Measurements from ENCODE around the gene MYEOV. TPM values are rescaled to one million over a fixed set of nuclear protein-coding genes. Genes with fewer than 3 reads are reported as not detected.

MYEOV gene
- polyA plus RNA-seq, 1 donor (not counting 4 experiments of a cell fraction or from before 2014, with no cell fraction given): 1.4 TPM

DNA sequence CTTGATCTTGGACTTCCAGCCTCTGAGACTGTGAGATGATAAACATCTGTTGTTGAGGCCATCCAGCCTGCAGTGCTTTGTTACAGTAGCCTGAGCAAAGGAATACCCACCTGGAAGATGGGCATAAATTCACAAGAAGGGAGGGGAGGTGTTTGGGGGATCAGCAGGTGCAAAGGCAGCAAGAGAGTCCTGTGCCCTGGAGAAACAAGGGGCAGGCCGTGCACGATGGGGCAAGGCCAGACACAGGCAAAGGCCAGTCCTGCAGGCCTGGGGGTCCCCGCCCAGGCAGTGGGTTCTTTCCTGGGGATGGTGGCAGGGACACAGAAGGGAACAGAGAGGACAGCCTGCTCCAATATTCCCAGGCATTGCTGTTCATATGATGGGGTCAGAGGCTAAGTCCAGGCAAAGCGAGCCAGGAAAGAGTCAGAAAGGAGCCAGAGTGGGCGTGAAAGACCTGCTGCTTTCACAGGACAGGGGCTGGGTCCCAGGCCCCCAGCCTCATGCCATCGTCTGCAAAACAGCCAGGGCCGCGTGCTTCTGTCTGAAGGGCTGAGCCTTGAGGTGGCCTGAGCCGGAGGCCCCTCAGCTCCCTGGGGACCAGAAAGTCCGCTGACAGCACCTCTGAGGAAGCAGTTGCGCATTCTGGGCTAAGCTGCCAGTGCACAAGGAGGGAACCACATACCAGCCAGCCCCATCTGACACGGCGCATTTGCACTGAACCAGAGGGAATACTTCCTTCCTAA, 48.8 kb downstream of the MYEOV start:
- Histone ChIP-seq H3K9me3 (ENCODE audit: control insufficient read depth, low read depth, low read length) (no peaks in the 10 kb centered on the region), H3K4me2 (ENCODE audit: control insufficient read depth, extremely low read depth, insufficient read depth, low read depth, low read length) (no peak overlapping the region), H3K9ac (ENCODE audit: control insufficient read depth, extremely low read depth, insufficient read depth, low read length) (no peak overlapping the region), H3K4me1 (ENCODE audit: control insufficient read depth, extremely low read depth, insufficient read depth, low read length) (peaks cover 3% of the 10 kb centered on the region), H3K4me3 (ENCODE audit: control insufficient read depth in 2 of 3, extremely low read depth in 1 of 3, insufficient read depth in 2 of 3, low read depth in 1 of 3, low read length in 3 of 3) (no peak overlapping the region), H2AFZ (ENCODE audit: control insufficient read depth, low read length) (no peak overlapping the region), H3K27ac (ENCODE audit: control insufficient read depth, insufficient read depth, low read length) (no peak overlapping the region), H3K79me2 (ENCODE audit: control insufficient read depth, insufficient read depth, low read length) (no peaks in the 10 kb centered on the region), H3K27me3 (ENCODE audit: control insufficient read depth, extremely low read depth, insufficient read depth, low read length) (no peaks in the 10 kb centered on the region), H3K9me1 (ENCODE audit: control insufficient read depth, extremely low read depth, insufficient read depth, low read length) (no peaks in the 10 kb centered on the region), H3K36me3 (ENCODE audit: control insufficient read depth in 2 of 2, extremely low read depth in 1 of 2, insufficient read depth in 2 of 2, low read length in 2 of 2) (no peaks in the 10 kb centered on the region), H4K20me1 (ENCODE audit: control insufficient read depth, extremely low read depth, insufficient read depth, low read length) (no peaks in the 10 kb centered on the region)
- no peak for DNase-seq (ENCODE audit: low read depth, low spot score)
- no peak for TF ChIP-seq EZH2 (IDR thresholded peaks at IDR 0.05; ENCODE audit: low read length)
- TF ChIP-seq, protein P1, sequence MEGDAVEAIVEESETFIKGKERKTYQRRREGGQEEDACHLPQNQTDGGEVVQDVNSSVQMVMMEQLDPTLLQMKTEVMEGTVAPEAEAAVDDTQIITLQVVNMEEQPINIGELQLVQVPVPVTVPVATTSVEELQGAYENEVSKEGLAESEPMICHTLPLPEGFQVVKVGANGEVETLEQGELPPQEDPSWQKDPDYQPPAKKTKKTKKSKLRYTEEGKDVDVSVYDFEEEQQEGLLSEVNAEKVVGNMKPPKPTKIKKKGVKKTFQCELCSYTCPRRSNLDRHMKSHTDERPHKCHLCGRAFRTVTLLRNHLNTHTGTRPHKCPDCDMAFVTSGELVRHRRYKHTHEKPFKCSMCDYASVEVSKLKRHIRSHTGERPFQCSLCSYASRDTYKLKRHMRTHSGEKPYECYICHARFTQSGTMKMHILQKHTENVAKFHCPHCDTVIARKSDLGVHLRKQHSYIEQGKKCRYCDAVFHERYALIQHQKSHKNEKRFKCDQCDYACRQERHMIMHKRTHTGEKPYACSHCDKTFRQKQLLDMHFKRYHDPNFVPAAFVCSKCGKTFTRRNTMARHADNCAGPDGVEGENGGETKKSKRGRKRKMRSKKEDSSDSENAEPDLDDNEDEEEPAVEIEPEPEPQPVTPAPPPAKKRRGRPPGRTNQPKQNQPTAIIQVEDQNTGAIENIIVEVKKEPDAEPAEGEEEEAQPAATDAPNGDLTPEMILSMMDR (optimal IDR thresholded peaks at IDR 0.05 in 1 of 3, IDR thresholded peaks at IDR 0.05 in 1 of 3, conservative IDR thresholded peaks at IDR 0.05 in 1 of 3; ENCODE audit: extremely low read depth in 1 of 3, insufficient read depth in 2 of 3, low read length in 3 of 3): no peak
- dilution Hi-C loops (cut with MboI; ENCODE audit: extremely low pct_ligation_motif_present, low sequenced_read_pairs): no loop called here
- no peak for FAIRE-seq

DNA sequence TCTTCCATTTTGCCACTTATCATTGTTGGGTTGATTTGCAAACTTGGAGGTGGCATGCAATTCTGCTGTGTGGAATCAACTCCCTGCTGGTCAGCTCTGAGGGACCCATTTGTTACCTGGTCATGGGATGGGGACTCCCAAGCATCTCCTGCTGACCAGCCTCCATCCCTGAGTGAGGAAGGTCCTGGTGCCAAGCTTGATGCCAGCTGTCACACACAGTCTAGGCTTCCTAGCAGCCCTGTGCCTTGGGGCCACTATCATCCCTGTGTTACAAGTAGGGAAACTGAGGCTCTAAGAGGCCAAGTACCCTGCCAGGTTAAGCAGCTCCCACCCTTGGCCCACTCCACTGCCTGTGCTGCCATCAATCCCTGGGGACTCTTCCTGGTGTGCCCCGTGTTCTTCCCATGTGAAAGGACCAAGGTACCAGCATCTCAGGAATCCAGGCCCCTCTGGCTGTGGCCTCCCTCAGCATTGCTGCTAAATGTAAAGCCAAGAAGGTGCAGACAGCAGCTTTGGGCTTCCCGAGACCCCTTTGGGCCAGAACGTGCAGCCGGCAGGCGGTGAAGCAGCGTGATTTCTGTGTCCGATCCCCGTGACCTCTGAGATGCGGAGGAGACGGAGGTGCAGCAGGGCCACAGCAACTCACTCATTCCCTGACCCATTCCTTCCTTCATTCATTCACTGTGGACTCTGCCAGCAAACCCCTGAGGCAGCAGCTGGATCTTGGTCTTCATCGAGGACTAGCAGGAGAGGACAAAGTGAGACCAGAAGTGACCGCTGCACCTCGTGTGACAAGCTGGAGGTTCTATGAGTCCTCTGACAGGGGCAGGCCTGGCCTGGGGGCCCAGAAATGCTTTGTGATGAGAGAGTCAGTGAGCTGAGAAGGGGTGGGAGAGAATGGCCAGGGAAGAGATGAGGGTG, 49.7 kb downstream of the MYEOV start:
- no peaks in the 10 kb centered on the region for H3K9me1 ChIP-seq (ENCODE audit: control insufficient read depth, extremely low read depth, insufficient read depth, low read length)
- H3K36me3 ChIP-seq (ENCODE audit: control insufficient read depth in 2 of 2, extremely low read depth in 1 of 2, insufficient read depth in 2 of 2, low read length in 2 of 2): no peaks in the 10 kb centered on the region
- FAIRE-seq: no peak
- no peaks in the 10 kb centered on the region for H4K20me1 ChIP-seq (ENCODE audit: control insufficient read depth, extremely low read depth, insufficient read depth, low read length)
- H3K27ac ChIP-seq (ENCODE audit: control insufficient read depth, insufficient read depth, low read length): no peak overlapping the region
- no peak overlapping the region for H3K9ac ChIP-seq (ENCODE audit: control insufficient read depth, extremely low read depth, insufficient read depth, low read length)
- H3K4me3 ChIP-seq (ENCODE audit: control insufficient read depth in 2 of 3, extremely low read depth in 1 of 3, insufficient read depth in 2 of 3, low read depth in 1 of 3, low read length in 3 of 3): no peak overlapping the region
- no peaks in the 10 kb centered on the region for H3K4me1 ChIP-seq (ENCODE audit: control insufficient read depth, extremely low read depth, insufficient read depth, low read length)
- H2AFZ ChIP-seq (ENCODE audit: control insufficient read depth, low read length): no peak overlapping the region
- DNase-seq (ENCODE audit: low read depth, low spot score): no peak
- no peaks in the 10 kb centered on the region for H3K27me3 ChIP-seq (ENCODE audit: control insufficient read depth, extremely low read depth, insufficient read depth, low read length)
- no peak for TF ChIP-seq EZH2 (IDR thresholded peaks at IDR 0.05; ENCODE audit: low read length)
- TF ChIP-seq, protein P1 (optimal IDR thresholded peaks at IDR 0.05 in 1 of 3, IDR thresholded peaks at IDR 0.05 in 1 of 3, conservative IDR thresholded peaks at IDR 0.05 in 1 of 3; ENCODE audit: extremely low read depth in 1 of 3, insufficient read depth in 2 of 3, low read length in 3 of 3): no peak
- dilution Hi-C loops (cut with MboI; ENCODE audit: extremely low pct_ligation_motif_present, low sequenced_read_pairs): no loop called here
- H3K79me2 ChIP-seq (ENCODE audit: control insufficient read depth, insufficient read depth, low read length): no peaks in the 10 kb centered on the region
- peaks cover 5% of the 10 kb centered on the region for H3K9me3 ChIP-seq (ENCODE audit: control insufficient read depth, low read depth, low read length)
- no peak overlapping the region for H3K4me2 ChIP-seq (ENCODE audit: control insufficient read depth, extremely low read depth, insufficient read depth, low read depth, low read length)

Measured in keratinocyte (primary cell).